Loucy (cell line): ENCODE data around the gene NRXN3.

ENCODE experiments used
- H2AFZ ChIP-seq: fragments of 200-600 bp; sonication (generic); 2 replicates; pipeline ENCODE4 v1.6.0; 2016; ENCODE audit warnings: antibody characterized with exemption, mild to moderate bottlenecking, low read length, moderate library complexity
- H3F3A ChIP-seq: fragments of 200-600 bp; 2 replicates; pipeline ENCODE4 v1.6.0; 2016; ENCODE audit warnings: antibody characterized with exemption, low read depth, mild to moderate bottlenecking
- H3K27me3 ChIP-seq: fragments of 200-600 bp; sonication (generic); 2 replicates; pipeline ENCODE4 v1.6.1; 2014; ENCODE audit warnings: low read length, mild to moderate bottlenecking; ENCODE audit not compliant: insufficient read depth, poor library complexity, severe bottlenecking
- H3K36me3 ChIP-seq: fragments of 200-600 bp; sonication (generic); 2 replicates; pipeline ENCODE4 v1.6.1; 2016; ENCODE audit warnings: low read length; ENCODE audit not compliant: insufficient read depth
- H3K4me1 ChIP-seq: fragments of 200-600 bp; sonication (generic); 2 replicates; pipeline ENCODE4 v1.5.1; 2014; ENCODE audit warnings: low read length, mild to moderate bottlenecking; ENCODE audit not compliant: insufficient read depth, poor library complexity, severe bottlenecking
- H3K4me2 ChIP-seq: fragments of 200-600 bp; sonication (generic); 2 replicates; pipeline ENCODE4 v1.6.0; 2014; ENCODE audit warnings: antibody characterized with exemption, low read length, low read depth, mild to moderate bottlenecking; ENCODE audit not compliant: poor library complexity, severe bottlenecking
- H3K4me3 ChIP-seq: fragments of 200-600 bp; sonication (generic); 2 replicates; pipeline ENCODE4 v1.5.1; 2014; ENCODE audit warnings: low read length, mild to moderate bottlenecking, mixed read lengths; ENCODE audit not compliant: poor library complexity, severe bottlenecking
- H3K79me2 ChIP-seq: fragments of 200-600 bp; sonication (generic); 2 replicates; pipeline ENCODE4 v1.6.1; 2014; ENCODE audit warnings: low read length; ENCODE audit not compliant: insufficient read depth
- H3K9ac ChIP-seq: fragments of 200-600 bp; sonication (generic); 2 replicates; pipeline ENCODE4 v1.6.0; 2014; ENCODE audit warnings: mild to moderate bottlenecking, low read depth, low read length, moderate library complexity; ENCODE audit not compliant: poor library complexity, severe bottlenecking
- H3K9me2 ChIP-seq: fragments of 200-600 bp; sonication (generic); replicated peaks from 2 replicates; pipeline ENCODE4 v1.6.1; 2016; ENCODE audit warnings: low read depth, low read length, mixed read lengths
- H3K9me3 ChIP-seq: fragments of 200-600 bp; sonication (generic); 2 replicates; pipeline ENCODE4 v1.6.1; 2014; ENCODE audit warnings: mild to moderate bottlenecking, antibody characterized with exemption, low read length, low read depth; ENCODE audit not compliant: insufficient read depth
- H4K20me1 ChIP-seq: fragments of 200-600 bp; sonication (generic); 2 replicates; pipeline ENCODE4 v1.6.0; 2014; ENCODE audit warnings: antibody characterized with exemption, low read length, mild to moderate bottlenecking; ENCODE audit not compliant: insufficient read depth, poor library complexity, severe bottlenecking
- CTCF ChIP-seq: fragments of 200-600 bp; sonication (generic); conservative IDR thresholded peaks from 2 replicates; pipeline ENCODE4 v1.5.1; 2014; ENCODE audit warnings: mild to moderate bottlenecking, antibody characterized with exemption, low read length
- EZH2phosphoT487 ChIP-seq: fragments of 200-600 bp; IDR thresholded peaks from 2 replicates; pipeline ENCODE4 v1.6.1; 2018; ENCODE audit warnings: antibody characterized with exemption, mild to moderate bottlenecking, moderate library complexity, borderline replicate concordance

The NRXN3 gene

GRCh38 chr14:79732911-79733655 is 1562.9 kb downstream of the NRXN3 start:
- Histone ChIP-seq H3K79me2 (no peaks in the 10 kb centered on the region), H3K4me2 (no peak overlapping the region), H3K4me3 (no peak overlapping the region), H4K20me1 (no peaks in the 10 kb centered on the region), H3K4me1 (peaks cover 28% of the 10 kb centered on the region), H3K9me2 (no peaks in the 10 kb centered on the region), H3F3A (no peaks in the 10 kb centered on the region), H3K36me3 (no peaks in the 10 kb centered on the region), H3K9me3 (peaks cover 18% of the 10 kb centered on the region), H2AFZ (no peak overlapping the region), H3K9ac (no peak overlapping the region), H3K27me3 (no peaks in the 10 kb centered on the region)
- TF ChIP-seq EZH2phosphoT487: no peak
- TF ChIP-seq CTCF: no peak

- TF ChIP-seq CTCF: no peak
- TF ChIP-seq EZH2phosphoT487: no peak
- Histone ChIP-seq H3K9ac (no peak overlapping the region), H3K27me3 (no peaks in the 10 kb centered on the region), H4K20me1 (no peaks in the 10 kb centered on the region), H3K9me3 (peaks cover 18% of the 10 kb centered on the region), H3K4me1 (peaks cover 19% of the 10 kb centered on the region), H3K36me3 (no peaks in the 10 kb centered on the region), H3K9me2 (no peaks in the 10 kb centered on the region), H3F3A (no peaks in the 10 kb centered on the region), H3K4me3 (no peak overlapping the region), H3K4me2 (no peak overlapping the region), H3K79me2 (no peaks in the 10 kb centered on the region), H2AFZ (no peak overlapping the region)
Observed at GRCh38 chr14:79734151-79734550, 1564.0 kb downstream of the NRXN3 start.

DNA sequence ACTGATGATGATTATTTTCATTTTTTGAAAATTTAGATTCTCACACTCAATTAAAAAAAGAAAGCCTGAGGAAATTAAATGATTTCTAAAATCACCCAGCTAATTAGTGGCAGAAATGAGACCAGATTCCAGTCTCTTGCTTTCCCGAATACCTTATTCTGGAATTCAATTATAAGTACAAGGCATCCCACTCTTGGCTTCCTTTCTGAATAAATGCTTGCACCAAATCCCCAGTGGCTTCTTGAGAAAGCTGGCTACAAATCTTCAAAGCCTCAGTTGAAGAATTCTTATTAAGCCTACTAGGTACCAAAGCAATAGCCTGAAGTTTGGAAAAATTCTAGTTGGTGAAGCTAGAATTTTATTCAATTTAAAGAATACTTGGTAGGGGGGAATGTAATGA is 1564.5 kb downstream of the NRXN3 start:
- Histone ChIP-seq H3K9ac (no peak overlapping the region), H3K9me2 (no peaks in the 10 kb centered on the region), H3K4me1 (peaks cover 16% of the 10 kb centered on the region), H3F3A (no peaks in the 10 kb centered on the region), H3K27me3 (no peaks in the 10 kb centered on the region), H3K4me2 (no peak overlapping the region), H3K4me3 (no peak overlapping the region), H3K79me2 (no peaks in the 10 kb centered on the region), H2AFZ (no peak overlapping the region), H3K36me3 (no peaks in the 10 kb centered on the region), H3K9me3 (peaks cover 18% of the 10 kb centered on the region), H4K20me1 (no peaks in the 10 kb centered on the region)
- TF ChIP-seq EZH2phosphoT487 (no peak), CTCF (no peak)
